Measurements from ENCODE around the gene AFAP1.

GRCh38 chr4:7924163-7924562, 15.5 kb downstream of the AFAP1 start:
- no peak for TF ChIP-seq CTCF (IDR thresholded peaks at IDR 0.05)
- no peak for TF ChIP-seq POLR2A (IDR thresholded peaks at IDR 0.05)

Measured in uterus (tissue), 2 donors.